ENCODE measurements around the gene KLHL14. TPM values are rescaled to one million over a fixed set of nuclear protein-coding genes. Genes with fewer than 3 reads are reported as not detected.

The KLHL14 gene
- total RNA-seq (2012; rRNA removed) = not detected in 2 replicates

DNA sequence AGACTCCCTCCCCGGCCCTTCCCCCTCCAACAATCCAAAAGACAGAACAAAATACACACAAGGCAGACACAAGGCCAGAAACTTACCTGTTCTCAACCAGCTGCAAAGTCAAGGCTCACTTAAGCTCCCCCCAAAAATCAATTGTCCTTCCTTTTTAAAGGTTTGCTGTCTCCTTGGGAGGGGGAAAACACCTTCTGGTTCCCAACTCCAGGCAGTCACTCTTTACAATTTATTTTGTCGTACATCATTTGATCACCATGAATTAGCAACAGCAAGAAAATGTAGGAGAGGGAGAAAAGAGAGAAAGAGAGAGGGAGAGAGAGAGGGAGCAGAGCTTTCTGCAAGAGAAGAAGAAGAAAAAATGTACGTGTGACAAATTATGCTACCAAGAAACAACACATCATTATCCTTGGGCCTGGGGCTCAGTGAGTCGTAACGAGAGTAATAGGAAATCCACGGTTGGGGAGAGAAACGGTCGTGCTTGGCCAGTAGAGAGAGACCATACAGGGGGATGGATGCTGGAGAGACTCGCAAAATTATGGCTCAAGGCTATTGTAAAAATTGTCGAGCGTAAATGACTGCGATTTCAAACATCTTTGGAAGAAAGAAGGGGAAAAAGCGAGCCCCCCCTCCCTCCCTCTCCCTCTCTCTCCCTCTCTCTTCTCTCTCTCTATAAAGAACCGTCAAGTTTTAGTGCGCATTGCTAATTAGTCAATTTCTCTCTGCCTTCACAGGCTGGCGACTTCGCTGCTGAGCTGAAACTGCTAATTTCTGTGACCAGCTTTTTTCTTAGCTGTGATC, at the start of gene KLHL14:
Gene KLHL14 (minus strand): TSS at position 443 of the 801 bp plus-strand sequence. CDS start 2,432 bp downstream, outside the sequence.
- H3K4me2 ChIP-seq (ENCODE audit: low read length) = peak within 1 kb of the TSS; percentile 37
- no peak within 1 kb of the TSS for H3K4me3 ChIP-seq (ENCODE audit: low read length)
- H3K36me3 ChIP-seq (ENCODE audit: insufficient read depth, low read length) = no peaks in the 10 kb centered on the region
- peaks cover 51% of the 10 kb centered on the region for H3K27me3 ChIP-seq (ENCODE audit: control insufficient read depth, insufficient read depth, low read length)
- no peaks in the 10 kb centered on the region for H3K9me3 ChIP-seq (replicated peaks; ENCODE audit: low read length)
- H3K4me1 ChIP-seq (ENCODE audit: control insufficient read depth, insufficient read depth, low read length) = peaks cover 9% of the 10 kb centered on the region
- no peak within 1 kb of the TSS for H3K9ac ChIP-seq (ENCODE audit: low read depth, low read length)

GRCh38 chr18:32822197-32822596, 49.4 kb upstream of the KLHL14 start:
- Histone ChIP-seq H3K9ac (ENCODE audit: low read depth, low read length) (no peak overlapping the region), H3K4me3 (ENCODE audit: low read length) (no peak overlapping the region), H3K9me3 (replicated peaks; ENCODE audit: low read length) (no peaks in the 10 kb centered on the region), H3K36me3 (ENCODE audit: insufficient read depth, low read length) (no peaks in the 10 kb centered on the region), H3K27me3 (ENCODE audit: control insufficient read depth, insufficient read depth, low read length) (peaks cover 4% of the 10 kb centered on the region), H3K4me2 (ENCODE audit: low read length) (no peak overlapping the region), H3K4me1 (ENCODE audit: control insufficient read depth, insufficient read depth, low read length) (no peaks in the 10 kb centered on the region)

DNA sequence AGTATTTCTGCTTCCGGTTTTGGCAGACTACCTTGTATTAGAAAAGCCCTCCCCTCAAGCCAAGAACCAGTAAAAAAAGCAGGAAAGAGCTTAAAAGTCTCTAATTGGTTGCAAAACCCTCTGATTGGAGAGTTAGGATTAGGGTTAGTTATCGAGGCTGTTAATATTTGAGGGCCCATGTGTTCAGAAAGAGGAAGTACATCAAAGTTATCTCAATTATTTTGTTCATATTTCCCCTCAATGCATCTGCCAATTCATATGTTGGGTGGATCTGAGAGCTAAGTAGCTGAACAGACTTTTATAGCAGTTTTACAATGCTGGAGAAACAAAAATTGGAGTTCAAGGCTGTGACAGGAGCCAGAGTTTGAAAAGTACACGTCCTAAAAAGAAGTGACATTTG, 43.1 kb upstream of the KLHL14 start:
- Histone ChIP-seq H3K9me3 (replicated peaks; ENCODE audit: low read length) (no peaks in the 10 kb centered on the region), H3K36me3 (ENCODE audit: insufficient read depth, low read length) (no peaks in the 10 kb centered on the region), H3K4me2 (ENCODE audit: low read length) (no peak overlapping the region), H3K27me3 (ENCODE audit: control insufficient read depth, insufficient read depth, low read length) (no peaks in the 10 kb centered on the region), H3K4me3 (ENCODE audit: low read length) (no peak overlapping the region), H3K4me1 (ENCODE audit: control insufficient read depth, insufficient read depth, low read length) (no peaks in the 10 kb centered on the region), H3K9ac (ENCODE audit: low read depth, low read length) (no peak overlapping the region)

DNA sequence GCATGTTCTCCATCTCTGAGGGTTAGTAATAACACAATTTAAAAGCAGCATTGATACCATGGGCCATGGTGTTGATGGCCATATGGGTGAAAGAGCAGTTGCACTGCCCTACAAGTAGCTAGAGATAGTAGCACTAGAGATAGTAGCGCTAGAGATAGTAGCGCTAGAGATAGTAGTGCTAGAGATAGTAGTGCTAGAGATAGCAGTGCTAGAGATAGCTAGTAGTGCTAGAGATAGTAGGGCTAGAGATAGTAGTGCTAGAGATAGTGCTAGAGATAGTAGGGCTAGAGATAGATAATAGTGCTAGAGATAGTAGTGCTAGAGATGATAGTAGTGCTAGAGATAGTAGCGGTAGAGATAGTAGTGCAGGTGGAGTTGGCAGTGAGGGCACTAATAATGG, 39.5 kb upstream of the KLHL14 start:
- Histone ChIP-seq H3K9me3 (replicated peaks; ENCODE audit: low read length) (no peaks in the 10 kb centered on the region), H3K9ac (ENCODE audit: low read depth, low read length) (no peak overlapping the region), H3K4me2 (ENCODE audit: low read length) (no peak overlapping the region)

GRCh38 chr18:32810314-32810713, 37.5 kb upstream of the KLHL14 start:
- Histone ChIP-seq H3K4me3 (ENCODE audit: low read length) (no peak overlapping the region), H3K4me2 (ENCODE audit: low read length) (no peak overlapping the region), H3K36me3 (ENCODE audit: insufficient read depth, low read length) (no peaks in the 10 kb centered on the region), H3K27me3 (ENCODE audit: control insufficient read depth, insufficient read depth, low read length) (no peaks in the 10 kb centered on the region), H3K9me3 (replicated peaks; ENCODE audit: low read length) (no peaks in the 10 kb centered on the region), H3K4me1 (ENCODE audit: control insufficient read depth, insufficient read depth, low read length) (no peaks in the 10 kb centered on the region), H3K9ac (ENCODE audit: low read depth, low read length) (no peak overlapping the region)

More for the DNA sequence above, 39.5 kb upstream of the KLHL14 start:
- Histone ChIP-seq H3K4me3 (ENCODE audit: low read length) (no peak overlapping the region), H3K36me3 (ENCODE audit: insufficient read depth, low read length) (no peaks in the 10 kb centered on the region), H3K4me1 (ENCODE audit: control insufficient read depth, insufficient read depth, low read length) (no peaks in the 10 kb centered on the region), H3K27me3 (ENCODE audit: control insufficient read depth, insufficient read depth, low read length) (no peaks in the 10 kb centered on the region)

- Histone ChIP-seq H3K4me1 (ENCODE audit: control insufficient read depth, insufficient read depth, low read length) (no peaks in the 10 kb centered on the region), H3K4me2 (ENCODE audit: low read length) (no peak overlapping the region), H3K9me3 (replicated peaks; ENCODE audit: low read length) (no peaks in the 10 kb centered on the region), H3K4me3 (ENCODE audit: low read length) (no peak overlapping the region), H3K27me3 (ENCODE audit: control insufficient read depth, insufficient read depth, low read length) (no peaks in the 10 kb centered on the region), H3K9ac (ENCODE audit: low read depth, low read length) (no peak overlapping the region), H3K36me3 (ENCODE audit: insufficient read depth, low read length) (no peaks in the 10 kb centered on the region)
Measured at GRCh38 chr18:32805354-32805753, 32.5 kb upstream of the KLHL14 start.

DNA sequence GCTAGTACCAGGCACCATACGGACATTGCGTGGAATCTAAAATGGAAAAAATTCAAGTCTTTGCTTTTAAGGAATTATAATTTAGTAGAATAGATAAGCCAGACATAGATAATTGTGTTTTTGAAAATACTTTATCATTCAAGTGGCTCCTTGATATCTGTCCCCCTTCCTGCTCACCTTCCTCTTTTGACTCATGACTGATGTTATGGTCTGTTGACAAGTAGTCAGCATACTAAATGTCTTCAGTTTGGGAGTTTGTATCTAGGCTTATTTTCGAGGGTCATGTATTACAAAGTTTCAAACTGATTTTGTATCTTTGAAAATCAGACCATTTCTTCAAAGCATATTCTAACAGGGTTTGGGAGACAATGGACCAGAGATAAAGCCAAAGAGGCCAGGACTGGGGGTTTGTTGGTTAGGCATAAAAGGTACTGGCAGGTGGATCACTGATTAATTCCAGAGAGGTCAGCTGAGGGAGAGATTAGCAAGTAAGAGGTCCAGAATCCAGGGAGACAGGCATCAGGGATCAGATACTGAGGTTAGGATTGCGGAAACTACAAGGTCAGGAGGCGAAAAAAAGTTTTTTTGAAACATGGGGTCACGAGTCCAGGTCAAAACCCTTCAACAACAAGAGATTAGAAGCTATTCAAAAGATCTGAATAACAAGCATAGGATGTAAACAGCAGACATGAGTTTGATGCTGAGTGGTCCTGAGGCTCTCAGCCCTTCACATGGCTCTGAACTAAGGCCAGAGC, 31.5 kb upstream of the KLHL14 start:
- H3K4me3 ChIP-seq (ENCODE audit: low read length) = no peak overlapping the region
- no peaks in the 10 kb centered on the region for H3K9me3 ChIP-seq (replicated peaks; ENCODE audit: low read length)
- H3K36me3 ChIP-seq (ENCODE audit: insufficient read depth, low read length) = no peaks in the 10 kb centered on the region
- no peaks in the 10 kb centered on the region for H3K4me1 ChIP-seq (ENCODE audit: control insufficient read depth, insufficient read depth, low read length)
- no peak overlapping the region for H3K4me2 ChIP-seq (ENCODE audit: low read length)
- H3K9ac ChIP-seq (ENCODE audit: low read depth, low read length) = no peak overlapping the region
- H3K27me3 ChIP-seq (ENCODE audit: control insufficient read depth, insufficient read depth, low read length) = no peaks in the 10 kb centered on the region

DNA sequence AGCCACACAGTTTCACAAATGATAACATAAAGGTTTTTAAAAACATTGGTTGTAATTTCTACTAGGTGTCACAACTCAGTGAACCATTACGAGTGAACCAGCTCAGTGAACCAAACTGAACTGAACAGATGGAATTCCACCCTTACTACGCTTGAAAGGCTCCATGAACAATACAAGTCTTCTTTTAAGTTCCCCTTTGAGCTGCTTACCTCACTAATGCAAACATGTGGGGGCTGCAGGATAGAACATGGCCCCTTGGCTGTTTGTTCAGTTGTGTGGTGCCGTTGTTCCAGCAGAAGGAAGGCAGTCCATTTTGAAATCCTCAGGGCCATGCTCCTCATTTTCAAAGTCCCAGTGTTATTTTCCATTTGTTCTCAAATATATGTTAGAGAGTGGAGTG, 30.7 kb upstream of the KLHL14 start:
- Histone ChIP-seq H3K4me1 (ENCODE audit: control insufficient read depth, insufficient read depth, low read length) (no peaks in the 10 kb centered on the region), H3K27me3 (ENCODE audit: control insufficient read depth, insufficient read depth, low read length) (no peaks in the 10 kb centered on the region), H3K9ac (ENCODE audit: low read depth, low read length) (no peak overlapping the region), H3K4me3 (ENCODE audit: low read length) (no peak overlapping the region), H3K36me3 (ENCODE audit: insufficient read depth, low read length) (no peaks in the 10 kb centered on the region), H3K9me3 (replicated peaks; ENCODE audit: low read length) (no peaks in the 10 kb centered on the region), H3K4me2 (ENCODE audit: low read length) (no peak overlapping the region)

GRCh38 chr18:32802591-32803451, 30.0 kb upstream of the KLHL14 start:
- Histone ChIP-seq H3K36me3 (ENCODE audit: insufficient read depth, low read length) (no peaks in the 10 kb centered on the region), H3K9ac (ENCODE audit: low read depth, low read length) (no peak overlapping the region), H3K4me1 (ENCODE audit: control insufficient read depth, insufficient read depth, low read length) (no peaks in the 10 kb centered on the region), H3K4me2 (ENCODE audit: low read length) (no peak overlapping the region), H3K4me3 (ENCODE audit: low read length) (no peak overlapping the region), H3K9me3 (replicated peaks; ENCODE audit: low read length) (no peaks in the 10 kb centered on the region), H3K27me3 (ENCODE audit: control insufficient read depth, insufficient read depth, low read length) (no peaks in the 10 kb centered on the region)

- no peaks in the 10 kb centered on the region for H3K36me3 ChIP-seq (ENCODE audit: insufficient read depth, low read length)
- H3K4me1 ChIP-seq (ENCODE audit: control insufficient read depth, insufficient read depth, low read length) = no peaks in the 10 kb centered on the region
- no peaks in the 10 kb centered on the region for H3K27me3 ChIP-seq (ENCODE audit: control insufficient read depth, insufficient read depth, low read length)
- H3K9ac ChIP-seq (ENCODE audit: low read depth, low read length) = no peak overlapping the region
- H3K9me3 ChIP-seq (replicated peaks; ENCODE audit: low read length) = no peaks in the 10 kb centered on the region
- no peak overlapping the region for H3K4me3 ChIP-seq (ENCODE audit: low read length)
- H3K4me2 ChIP-seq (ENCODE audit: low read length) = no peak overlapping the region
Measured at GRCh38 chr18:32801228-32801627, 28.4 kb upstream of the KLHL14 start.
